GM21381 (cell line): Measurements from ENCODE around the gene TECPR1.
"Not testable (repeated sequence)": the region's sequence is repeated elsewhere in the genome, so short reads cannot be mapped to it uniquely, and the experiment has no call there.

ENCODE experiments used
- ATAC-seq: cut with Tn5 transposase; IDR thresholded peaks from one replicate; pipeline ENCODE4 v1.9.1; 2021; ENCODE audit warnings: mild to moderate bottlenecking, moderate library complexity; ENCODE audit not compliant: unreplicated experiment

Gene TECPR1

DNA sequence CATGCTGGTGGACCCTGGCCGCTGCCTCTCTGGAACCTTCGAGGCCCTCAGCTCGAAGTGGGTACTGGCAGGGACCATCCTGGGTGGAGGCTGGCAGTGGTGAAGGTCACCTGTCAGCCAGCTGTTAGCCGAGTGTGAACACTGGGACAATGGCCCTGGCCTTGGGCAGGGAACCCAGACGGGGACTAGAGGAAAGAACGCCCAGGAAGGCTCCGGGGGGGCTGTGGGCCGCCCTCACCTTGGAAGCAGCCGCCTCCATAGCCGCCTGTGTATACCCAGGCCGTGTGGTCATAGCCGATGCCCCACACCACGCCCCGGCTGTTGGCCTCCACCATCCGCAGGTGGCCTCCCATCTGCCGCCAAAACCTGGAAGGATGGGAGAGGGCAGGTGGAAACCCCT lies 23.2 kb downstream of the TECPR1 start:
- no peak for ATAC-seq

DNA sequence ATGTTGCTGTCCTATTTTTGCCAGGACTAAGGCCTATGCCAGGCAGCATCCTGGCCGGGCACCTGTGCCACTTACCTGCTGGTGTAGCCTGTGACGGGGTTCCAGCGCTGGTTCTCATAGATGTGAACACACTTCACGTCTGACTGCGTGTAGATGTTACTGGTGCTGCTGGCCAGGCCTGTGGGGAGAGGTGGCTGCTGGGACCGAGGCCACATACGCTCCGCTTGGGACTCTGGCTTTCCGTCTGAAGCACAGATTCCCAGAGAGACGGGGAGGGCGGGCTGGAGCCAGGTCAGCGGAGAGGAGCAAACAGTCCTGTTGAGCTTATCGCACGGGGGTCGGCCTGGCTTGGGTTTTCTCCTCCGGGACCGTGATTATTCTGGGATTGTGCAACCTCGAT lies 24.1 kb downstream of the TECPR1 start:
- no peak for ATAC-seq

DNA sequence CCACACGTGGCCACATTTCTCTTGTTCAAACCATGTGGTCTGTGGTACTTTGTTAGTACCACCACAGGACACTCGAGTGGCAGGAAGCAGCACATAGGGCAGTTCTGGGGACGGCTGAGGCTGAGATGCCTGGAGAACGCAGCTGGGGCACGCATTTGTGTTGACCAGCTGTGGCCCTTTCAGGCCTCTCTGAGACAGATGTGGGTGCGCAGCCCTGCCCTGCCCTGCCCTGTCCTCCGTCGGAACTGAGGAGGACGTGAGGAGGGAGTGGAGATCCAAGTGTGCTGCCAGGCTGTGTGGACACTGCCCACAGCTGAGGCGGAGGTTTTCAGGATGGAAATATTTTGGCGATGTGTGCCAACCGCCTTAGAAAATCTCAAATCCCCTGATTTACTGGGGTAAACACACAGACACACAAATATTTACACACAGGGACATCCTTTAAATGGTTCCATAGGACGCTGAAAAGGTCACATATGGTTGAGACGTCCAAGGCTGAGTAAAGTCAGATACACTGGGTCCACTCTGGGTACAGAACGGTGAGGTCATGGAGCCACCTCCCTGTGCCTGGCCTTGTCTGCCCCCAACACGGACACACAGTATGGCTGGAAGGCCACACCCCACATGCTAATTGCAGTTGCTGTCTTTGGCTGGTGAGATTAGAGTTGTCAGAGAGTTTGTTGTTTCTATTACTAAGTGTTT lies 26.0 kb downstream of the TECPR1 start:
- no peak for ATAC-seq

DNA sequence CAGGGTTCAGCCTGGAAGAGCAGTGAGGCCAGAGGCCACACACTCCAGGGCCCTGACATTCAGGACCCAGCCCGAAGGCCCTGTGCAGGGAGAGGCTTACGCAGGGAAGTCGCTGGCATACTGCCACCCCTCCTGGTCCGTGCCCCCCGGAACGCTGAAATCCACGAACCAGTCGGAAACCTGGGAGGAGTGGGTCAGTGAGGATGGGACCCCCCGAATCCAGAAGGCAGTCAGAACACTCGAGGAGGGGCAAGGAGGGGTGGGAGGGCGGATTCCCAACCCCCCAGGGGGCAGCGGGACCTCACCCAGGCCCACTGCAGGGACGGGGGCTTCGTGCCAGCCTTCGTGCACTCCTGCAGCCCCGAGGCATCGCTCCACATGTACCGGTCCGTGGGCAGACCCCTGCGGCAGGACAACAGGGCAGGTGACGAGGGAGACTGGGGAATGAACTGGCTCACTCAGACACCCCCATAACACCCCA lies 27.3 kb downstream of the TECPR1 start:
- ATAC-seq = no peak

DNA sequence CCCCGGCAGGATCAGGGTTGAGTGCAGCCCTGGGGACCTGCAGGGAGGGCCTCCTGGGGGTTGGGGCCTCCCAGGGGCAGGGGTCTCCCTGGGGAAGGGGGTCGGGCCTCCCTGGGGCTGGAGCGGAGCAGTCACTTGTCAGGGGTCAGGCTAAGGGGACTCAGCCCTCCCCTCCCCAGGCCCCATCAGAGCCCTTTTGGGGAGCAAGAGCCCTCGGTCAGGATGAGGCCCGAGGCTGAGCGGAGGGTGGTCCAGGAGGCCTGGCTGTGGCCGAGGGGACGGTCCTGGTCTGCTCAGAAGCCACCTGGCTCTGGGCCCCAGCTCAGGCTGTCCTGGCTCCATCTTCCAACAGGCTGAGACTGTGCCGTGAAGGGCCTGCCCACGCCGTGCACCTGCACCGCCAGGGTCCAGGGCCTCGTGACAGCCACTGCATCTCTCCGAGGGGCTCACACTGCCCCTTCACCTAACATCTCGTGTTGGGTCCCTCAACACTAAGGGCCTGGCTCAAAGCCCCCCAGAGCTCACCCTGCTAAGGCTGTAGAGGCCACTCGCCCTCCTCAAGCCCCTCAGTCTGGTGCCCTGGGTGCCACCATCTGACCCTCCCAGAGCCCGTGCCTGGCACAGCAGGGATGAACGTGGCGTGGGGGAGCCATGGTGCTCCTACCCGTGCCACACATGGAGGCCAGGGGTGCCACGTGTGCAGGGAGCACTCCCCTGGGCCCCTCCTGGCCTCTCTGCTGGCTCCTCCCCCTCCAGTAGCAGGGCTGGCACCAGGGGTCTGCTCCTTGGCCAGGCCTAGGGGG lies 27.9 kb downstream of the TECPR1 start:
- ATAC-seq = no peak

DNA sequence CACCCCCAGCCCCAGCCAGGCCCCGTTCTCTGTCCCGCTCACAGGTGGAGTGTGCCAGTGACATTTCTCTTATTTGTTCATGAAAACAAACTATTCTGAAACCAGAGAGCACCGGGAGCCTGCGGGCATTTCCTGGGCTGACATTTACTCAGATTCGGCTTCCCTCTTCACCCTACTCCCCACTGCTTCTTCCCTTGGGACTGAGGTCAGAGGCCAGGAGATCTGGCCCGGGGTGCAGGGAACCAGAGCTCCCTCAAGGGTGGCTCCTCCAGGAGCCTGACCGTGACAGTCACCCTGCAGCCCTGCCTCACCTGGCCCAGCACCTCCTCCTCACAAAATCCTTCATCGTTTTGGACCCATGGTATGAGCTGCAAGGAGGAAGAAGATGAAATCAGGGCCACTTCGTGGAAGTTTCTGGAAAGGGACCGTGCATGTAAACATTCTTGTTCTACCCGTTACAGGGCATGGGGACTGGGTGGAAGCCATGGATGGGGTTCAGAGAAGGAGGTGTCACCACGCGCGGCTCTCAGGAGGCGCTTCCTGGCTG lies 28.6 kb downstream of the TECPR1 start:
- ATAC-seq = no peak

DNA sequence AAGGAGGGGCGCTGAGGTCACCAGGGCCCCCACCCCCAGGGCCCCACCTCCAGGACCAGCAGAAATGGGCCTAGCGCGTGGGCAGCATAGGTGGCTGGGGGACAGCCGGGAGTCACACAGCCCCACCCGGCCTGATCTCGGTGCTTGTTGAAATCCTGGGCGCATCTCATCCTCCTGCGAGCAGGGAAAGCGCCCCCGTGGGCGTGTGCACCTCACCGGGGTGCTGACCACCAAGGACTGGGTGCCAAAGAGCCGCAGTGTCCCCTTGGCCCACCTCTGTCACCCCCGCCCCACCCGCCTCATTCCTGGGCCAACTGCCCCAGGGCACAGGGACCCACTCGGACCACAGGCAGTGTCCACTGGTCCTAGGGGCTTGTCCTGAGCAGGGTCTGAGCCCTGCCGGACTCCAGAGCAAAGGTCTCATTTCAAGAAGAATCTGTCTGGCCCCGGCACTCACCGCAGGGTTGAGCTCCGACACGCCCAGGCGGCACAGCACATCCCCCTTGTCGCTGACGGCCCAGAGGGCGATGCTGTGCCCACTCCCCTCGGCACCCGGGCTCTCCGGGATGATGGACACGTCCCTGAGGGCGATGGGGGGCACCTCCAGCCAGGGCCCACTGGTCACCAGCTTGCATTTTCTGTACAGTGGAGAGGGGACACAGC lies 29.4 kb downstream of the TECPR1 start:
- ATAC-seq = no peak

DNA sequence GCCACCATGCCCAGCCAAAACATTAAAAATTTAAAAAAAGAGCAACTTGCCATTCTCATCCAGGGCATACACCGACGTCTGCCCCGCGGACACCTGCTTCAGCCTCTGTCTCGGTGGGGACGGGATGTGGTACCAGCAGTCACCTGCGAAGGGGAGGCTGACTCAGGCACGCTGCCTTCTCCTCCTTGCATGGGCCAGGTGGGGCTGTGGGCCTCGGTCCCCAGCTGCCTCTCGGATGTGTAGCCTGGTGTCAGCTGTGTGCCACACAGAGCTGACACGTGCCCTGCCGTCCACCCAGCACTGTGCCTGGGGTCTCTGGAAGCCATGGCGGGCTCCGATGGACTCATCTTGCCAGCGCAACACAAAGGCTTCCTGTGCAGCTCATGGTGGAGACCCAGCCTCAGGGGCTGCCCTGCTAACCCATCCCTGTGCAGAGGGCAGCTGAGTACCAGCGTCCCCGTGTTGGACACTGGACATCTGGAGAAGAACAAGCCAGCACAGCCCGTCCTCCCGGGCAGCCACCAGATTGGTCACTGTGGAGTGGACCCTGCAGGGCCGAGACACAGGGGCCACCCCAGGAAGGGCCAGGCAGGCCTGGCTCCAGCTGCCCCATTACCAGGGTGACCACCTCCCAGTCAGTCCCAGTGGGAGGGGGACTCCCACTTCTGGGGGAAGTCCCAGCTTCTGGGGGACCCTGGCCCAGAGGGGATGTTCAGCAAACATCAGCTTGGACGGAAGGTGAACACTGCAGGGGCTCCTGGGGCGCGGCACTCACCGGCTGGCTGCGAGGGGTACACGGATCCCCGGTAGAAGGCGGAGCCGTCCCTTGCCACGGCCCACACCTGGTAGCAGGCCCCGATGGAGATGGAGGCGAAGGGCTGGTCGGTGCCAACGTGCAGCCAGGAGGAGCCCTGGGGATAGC lies 30.2 kb downstream of the TECPR1 start:
- ATAC-seq = no peak

DNA sequence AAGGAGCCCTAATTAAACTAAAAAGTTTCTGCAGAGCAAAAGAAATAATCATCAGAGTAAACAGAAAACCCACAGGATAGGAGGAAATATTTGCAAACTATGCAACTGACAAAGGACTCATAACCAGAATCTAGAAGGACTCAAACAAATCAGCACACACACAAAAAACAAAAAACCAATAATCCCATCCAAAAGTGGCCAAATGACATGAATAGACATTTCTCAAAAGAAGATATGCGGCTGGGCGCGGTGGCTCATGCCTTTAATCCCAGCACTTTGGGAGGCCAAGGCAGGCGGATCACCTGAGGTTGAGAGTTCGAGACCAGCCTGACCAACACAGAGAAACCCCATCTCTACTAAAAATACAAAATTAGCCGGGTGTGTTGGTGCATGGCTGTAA lies 32.6 kb downstream of the TECPR1 start:
- ATAC-seq = not testable (repeated sequence)

DNA sequence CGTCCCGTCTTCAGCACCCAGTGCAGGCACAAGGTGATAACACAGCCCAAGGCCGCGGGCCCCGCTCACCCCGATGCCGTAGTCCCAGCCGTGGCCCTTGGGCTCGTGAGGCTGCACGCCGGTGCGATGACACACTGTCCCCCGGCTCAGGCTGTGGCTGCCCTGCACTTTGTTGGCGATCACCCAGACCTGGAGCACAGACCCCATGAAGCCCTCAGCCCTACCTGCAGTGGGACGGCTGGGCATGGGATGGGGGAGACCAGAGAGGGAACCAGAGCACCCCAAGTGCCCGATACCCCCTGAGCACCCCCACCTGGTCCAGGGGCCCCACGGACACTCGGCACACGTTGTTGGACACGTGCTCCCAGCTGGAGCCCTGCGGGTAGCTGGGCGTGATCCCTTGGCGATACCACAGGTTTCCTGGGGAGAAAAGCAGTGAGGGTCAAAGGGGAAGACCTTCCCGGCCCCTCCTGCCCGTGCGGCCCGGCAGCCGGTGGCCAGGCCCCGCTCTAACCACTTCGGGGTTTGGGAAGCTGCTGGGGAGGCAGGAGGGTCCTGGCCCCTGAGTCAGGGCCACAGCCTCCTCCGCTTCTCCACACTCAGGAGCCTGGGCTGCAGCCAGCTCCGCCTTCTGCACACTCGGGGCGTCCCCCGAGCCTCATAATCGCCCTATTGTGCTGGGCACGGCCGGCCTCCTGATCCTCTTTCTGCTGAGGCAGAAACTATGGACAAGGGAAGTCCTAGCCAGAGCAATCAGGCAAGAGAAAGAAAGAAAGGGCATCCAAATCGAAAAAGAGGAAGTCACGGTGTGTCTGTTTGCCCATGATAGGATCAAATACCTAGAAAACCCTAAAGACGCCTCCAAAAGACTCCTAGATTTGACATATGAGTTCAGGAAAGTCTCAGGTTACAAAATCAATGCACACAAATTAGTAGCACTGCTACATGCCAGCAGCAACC lies 34.1 kb downstream of the TECPR1 start:
- no peak for ATAC-seq

DNA sequence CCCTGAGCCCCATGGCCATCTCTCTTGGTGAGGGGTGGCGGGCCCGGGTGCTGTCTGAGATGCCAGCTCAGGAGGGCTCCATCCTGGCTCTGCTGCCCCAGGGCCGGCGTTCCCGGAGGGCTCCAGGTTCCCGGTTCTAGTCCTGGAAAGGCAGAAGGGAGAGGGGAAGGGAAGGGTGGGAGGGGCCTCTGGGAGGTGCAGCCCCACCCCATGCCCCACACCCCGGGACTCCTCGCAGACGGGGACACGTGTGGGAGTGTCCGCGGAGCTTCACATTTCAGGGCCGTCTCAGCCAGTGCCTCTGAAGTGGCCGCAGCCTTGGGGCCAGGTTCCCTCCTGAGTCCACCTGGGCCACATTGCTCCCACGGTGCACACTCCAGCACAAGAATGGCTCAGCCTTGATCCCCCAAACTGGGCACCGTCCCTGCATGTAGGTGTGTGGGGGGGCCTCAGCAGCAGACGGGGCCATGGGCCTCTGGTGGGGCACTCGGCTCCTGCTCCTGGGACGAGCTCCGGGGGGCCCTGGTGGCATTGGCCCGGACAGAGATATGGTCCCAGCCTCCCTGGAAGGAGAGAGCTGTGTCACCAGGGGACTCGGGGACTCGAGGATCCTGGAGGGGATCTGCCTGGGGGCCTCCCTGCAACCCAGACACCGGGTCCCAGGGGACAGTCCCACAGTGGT lies 35.0 kb downstream of the TECPR1 start:
- no peak for ATAC-seq

DNA sequence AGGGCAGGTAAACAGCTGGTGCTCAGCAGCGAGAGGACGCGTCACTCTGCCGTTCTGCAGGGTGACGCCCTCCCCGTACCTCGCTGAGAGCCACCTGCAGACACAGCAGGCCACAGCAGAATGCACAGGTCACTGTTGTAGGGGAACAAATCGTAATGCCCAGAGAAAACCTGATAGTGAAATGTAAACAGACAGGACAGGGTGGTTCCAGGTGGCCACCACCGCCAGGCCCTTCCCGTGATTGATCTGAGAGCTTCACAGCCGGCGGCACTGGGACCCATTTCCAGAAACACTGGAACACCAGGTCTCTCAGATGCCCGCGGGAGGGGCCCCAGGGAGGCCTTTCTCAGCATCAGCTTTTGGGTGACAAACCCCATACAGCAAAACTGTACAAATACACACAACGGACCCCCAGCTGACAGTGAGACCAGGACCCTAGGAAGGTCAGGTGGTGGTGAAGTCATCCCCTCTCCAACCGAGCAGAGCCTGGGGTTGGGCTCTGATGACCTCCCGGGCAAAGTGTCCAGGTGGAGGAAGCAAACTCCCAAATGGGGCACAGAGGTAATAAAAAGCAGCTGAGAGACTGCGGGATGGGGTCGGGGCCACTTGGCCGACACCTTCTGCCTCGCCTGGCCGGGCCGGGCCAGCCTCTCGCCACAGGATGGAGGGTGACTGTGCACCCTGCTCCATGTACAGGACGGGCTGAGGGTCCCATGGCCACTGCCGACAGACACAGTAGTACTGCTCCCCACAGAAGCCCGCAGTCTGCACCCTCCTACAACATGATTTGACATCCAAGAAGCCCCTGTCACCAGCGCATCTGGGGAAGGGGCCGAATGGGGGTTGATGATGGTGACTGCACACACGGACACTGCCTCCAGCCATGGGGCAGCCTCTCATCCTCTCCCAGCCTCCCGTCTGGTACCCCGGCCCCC lies 36.2 kb downstream of the TECPR1 start:
- no peak for ATAC-seq

DNA sequence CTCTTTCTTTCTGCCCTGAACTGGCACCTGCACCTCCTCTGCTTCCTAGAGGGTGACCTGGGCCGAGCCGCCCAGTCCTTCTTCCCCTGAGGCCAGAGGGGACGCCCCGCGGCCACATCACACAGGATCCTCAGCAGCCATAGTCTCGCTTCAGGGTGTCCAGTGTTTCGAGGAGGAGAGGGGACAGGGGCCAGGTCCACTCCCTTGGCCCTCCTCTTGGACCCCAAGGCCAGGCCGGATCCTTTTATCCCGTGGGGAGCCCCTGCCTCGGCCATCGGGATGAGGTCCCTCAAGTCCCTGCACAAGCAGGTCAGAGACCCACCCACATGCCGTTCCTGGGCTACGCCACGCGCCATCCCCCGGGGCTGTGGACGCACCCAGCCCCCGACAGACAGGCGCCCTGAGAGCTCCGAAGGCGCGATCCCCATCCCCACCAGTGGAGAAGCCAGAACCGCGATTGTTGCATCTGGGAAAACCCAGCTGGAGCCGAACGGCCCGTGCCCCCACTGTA lies 37.2 kb downstream of the TECPR1 start:
- no peak for ATAC-seq

DNA sequence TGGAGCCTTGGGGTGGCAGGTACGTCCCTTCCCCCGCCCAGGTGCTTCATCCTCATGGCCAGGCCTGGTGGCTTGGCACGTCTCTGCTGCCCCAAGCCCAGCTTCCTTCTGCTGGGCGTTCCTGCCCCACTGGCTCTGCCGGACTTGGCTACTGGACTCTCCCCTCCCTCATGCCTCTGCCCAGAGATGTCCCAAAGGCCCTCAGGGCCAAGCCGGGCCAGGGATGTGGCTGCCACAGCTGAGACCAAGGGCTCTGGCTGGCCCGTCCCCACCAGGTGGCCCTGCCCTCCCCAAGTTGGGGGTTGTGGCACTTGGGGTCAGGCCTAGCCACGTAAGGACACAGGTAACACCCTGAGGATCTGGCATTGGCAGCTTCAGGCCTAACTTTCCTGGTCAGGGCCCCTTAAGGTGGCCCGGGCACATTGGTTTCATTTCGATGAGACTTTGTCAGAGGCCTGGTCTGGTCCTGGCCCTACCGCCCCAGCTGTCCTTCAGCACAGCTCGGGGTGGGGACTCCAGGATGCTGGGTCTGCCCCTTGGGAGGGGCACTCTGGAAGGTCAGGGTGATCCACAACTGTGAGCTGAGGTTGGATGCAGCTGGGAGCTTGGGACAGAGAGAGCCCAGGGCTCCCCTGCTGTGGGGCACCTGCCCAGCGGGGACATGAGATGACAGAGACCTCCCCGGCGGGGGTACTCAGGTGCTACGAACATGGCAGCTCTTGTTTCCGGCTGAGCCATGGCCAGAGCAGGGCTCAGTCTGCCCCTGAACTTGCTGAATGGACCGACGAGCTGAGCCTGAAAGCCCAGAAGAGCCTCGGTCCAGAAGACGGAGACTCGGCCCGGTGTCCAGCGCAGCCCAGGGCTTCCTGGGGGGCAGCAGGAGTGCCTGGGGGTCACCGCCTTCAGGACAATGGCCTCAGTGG lies 37.9 kb downstream of the TECPR1 start:
- ATAC-seq = no peak

DNA sequence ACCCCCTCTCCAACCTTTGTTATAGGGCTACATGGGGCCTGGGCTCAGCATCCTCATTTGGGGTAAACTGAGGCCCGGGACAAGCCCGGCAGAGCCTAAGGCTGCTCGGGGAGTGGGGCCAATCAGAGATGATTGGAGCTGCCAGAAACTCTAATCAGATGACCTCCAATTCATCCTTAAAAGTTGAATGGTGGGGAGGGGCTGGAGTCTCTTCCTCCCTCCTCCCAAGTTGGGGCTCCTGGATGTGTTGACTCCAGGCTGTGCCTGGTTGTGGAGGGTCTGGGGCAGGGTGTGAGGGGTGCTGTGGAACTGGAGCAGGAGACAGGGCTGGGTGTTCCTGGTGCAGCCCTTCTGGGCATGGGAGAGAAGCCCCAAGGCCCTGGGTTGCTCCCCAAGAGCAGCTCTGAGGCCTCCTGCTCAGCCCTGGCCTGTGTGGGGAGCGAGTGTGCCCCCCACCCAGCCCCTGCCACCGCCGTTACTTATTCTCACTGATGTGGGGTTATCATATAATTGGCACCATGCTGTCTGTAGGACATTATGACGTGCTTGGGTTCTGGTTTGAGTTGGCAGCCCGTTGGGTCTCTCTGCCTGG lies 38.6 kb downstream of the TECPR1 start:
- no peak for ATAC-seq

DNA sequence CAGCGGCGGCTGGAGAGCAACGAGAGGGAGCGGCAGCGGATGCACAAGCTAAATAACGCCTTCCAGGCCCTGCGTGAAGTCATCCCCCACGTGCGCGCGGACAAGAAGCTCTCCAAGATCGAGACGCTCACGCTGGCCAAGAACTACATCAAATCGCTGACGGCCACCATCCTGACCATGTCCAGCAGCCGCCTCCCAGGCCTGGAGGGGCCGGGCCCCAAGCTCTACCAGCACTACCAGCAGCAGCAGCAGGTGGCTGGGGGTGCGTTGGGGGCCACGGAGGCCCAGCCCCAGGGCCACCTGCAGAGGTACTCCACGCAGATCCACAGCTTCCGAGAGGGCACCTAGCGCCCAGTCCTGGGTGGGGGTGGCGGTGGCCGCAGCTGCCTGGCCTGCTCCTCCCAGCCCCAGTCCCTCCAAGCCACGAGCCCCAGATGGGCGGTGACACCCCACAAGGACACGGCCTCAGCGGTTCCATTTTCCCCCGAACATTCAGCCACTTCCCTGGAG lies 39.4 kb downstream of the TECPR1 start:
- ATAC-seq = no peak
